HG02870 (cell line): ENCODE results near the gene ZFP37.
A peak's percentile ranks its signal among the peaks of the same experiment; 100 is the strongest.
"Not testable (repeated sequence)": the region's sequence is repeated elsewhere in the genome, so short reads cannot be mapped to it uniquely, and the experiment has no call there.

ENCODE experiments used
- ATAC-seq: cut with Tn5 transposase; IDR thresholded peaks from one replicate; pipeline ENCODE4 v1.9.1; 2021; ENCODE audit warnings: mild to moderate bottlenecking, moderate library complexity; ENCODE audit not compliant: unreplicated experiment

ZFP37 gene

DNA sequence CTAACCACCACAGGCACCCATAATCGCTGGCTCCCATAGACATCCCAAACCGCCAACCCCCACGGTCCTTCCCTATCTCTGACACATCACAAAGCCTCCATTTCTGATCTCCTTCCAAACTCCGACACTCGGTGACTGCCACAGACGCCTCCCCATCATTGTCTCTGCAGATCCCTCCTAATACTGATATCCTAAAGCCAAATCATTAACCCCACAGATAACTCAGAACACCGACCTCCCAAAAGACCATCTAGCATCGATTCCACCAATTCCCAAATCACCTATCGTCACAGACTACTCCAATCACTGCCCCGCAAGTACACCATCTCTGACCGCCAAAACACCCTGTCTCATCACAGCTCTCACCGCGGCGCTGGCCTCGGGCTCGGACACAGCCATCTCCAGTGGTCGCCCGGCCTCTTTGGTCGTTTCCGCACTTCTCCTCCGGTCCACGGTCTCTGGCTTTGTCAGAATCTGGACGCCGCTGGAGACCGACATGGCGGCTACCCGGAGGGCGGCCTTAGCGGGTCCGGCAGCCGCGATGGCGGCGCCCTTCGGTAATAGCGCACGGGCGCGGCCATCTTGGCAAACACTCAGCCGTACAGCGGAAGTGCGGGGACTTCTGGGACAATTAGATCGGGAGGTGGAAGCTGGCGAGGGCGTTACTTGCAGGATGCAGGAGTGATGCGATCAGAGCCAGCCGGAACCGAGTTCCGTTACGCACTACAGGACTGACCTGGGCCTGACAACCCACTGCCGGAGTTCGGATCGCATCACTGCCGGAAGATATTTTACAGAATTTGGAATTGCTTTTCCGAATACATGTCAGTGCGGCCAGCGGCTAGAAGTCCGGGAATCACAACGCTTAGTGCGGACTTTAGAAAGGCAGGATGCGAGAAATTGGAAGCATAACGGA lies at the start of gene ZFP37:
TSS of gene ZFP37 (minus strand) at position 534 of the 916 bp plus-strand sequence. CDS start at position 498, 36 bp downstream.
- peak; percentile 91 for ATAC-seq

DNA sequence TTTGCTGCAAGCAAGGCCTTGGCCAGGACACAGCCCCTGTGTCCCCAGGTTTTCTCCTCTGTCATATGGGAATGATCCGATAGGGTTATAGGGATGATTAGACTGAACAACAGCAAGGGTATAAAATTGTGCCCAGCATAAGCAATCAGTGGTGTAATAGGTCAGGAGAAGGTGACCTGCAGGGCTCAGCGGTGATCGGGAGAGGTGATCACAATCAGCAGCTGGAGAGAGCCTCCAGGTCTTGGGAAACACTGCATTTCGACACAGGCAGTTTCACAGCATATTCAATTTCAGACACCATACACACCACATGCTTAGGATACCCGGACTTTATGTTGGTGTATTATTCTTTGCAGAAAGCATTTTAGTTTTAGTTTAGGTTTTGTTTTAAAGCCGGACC lies 48.8 kb upstream of the ZFP37 start:
- ATAC-seq = not testable (repeated sequence)

DNA sequence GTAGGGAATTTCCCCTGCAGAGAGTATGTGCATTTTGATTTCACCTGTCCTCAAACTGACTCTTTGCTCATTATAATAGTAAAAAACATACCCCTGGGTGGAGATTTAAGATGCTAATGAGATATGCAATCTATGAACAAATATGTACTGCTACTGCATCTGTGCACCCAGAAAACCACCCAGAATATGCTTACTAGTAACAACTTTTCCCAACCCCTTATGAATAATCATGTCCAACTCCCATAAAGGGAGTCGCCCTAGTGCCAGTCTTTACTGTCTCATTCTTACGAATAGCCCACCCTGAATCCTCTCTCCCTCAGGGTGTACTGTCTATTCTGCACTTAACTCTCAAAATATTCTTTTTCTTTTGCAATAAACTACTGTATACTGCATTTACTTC lies 39.0 kb upstream of the ZFP37 start:
- no peak for ATAC-seq

DNA sequence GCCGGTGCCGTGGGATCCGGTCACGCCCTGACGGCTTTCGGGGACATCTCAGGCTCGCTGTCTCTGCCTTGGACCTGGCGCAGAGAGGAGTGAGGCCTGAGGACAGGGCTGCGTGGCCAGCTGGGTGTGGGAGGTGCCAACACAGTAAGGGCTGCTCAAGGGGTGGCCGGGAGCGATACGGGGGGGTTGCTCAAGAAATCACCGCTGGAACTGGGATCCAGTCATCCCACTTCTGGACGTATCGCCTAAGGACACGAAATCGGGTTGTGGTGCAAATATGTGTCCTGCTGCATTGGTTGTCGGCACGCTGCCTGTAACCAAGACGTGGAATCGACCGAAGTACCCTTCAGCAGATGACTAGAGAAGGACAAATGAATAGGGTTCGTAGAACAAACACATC lies 33.4 kb upstream of the ZFP37 start:
- ATAC-seq = not testable (repeated sequence)

DNA sequence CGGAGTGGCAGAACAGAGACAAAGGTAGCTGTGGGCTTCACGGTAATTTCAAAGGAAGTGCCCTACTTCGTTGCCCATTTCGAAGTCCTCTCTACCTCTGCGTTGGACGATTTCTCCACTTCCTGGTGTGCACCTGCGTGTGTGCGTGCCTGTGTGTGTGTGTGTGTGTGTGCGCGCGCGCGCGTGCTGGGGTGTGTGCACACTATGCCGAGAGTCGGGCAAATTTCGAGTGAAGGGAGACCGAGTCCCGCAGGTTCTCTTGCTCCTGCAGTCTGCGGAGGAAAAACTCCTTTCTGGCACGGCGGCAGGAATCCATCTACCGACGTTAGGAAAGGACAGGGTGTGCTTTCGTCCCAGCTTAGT lies 32.6 kb upstream of the ZFP37 start:
- not testable (repeated sequence) for ATAC-seq

DNA sequence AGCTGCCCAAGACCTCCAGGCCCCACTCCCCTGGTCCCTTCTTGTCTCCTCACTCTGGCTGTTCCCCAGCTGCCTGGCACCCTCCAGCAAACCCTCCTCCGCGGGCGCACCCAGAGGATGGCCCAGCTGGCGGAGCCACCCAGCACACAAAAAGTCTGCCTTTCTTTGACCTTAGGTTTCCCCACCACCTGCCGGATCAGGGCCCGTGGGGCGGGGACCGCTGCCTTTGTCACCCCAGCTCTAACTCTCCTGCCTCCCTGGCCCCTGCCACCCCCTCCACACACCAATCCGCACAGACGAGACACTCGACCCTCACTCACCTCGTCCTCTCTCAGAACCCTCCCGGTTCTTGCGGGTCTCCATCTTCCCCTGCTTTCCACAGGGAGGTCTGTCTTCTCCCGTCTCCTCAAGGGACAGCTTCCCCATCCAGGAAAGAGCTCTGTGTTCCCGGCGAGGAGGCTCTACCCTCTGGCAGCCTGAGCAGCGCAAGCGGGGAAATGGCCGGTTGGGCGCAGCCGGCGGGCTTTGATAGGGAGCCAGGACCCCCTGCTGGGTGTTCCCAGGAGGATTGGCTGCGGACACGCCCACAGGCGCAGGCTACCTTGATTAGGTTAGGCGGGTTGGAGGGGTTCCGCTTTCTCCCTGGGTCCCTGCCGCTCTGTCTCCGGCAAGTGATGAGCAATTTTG lies 32.1 kb upstream of the ZFP37 start:
- ATAC-seq = not testable (repeated sequence)

DNA sequence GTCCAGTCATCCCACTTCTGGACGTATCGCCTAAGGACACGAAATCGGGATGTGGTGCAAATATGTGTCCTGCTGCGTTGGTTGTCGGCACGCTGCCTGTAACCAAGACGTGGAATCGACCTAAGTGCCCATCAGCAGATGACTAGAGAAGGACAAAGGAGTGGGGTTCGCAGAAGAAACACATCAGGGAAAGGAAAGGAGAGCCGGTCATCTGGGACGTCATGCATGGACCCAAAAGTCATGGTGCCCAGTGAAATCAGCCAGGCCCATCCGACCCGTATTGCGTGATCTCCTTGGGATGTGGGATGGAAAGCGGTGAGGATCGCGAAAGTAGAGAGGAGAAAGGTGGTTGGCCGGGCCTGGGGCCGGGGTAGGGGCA lies 6.4 kb upstream of the ZFP37 start:
- ATAC-seq = not testable (repeated sequence)

DNA sequence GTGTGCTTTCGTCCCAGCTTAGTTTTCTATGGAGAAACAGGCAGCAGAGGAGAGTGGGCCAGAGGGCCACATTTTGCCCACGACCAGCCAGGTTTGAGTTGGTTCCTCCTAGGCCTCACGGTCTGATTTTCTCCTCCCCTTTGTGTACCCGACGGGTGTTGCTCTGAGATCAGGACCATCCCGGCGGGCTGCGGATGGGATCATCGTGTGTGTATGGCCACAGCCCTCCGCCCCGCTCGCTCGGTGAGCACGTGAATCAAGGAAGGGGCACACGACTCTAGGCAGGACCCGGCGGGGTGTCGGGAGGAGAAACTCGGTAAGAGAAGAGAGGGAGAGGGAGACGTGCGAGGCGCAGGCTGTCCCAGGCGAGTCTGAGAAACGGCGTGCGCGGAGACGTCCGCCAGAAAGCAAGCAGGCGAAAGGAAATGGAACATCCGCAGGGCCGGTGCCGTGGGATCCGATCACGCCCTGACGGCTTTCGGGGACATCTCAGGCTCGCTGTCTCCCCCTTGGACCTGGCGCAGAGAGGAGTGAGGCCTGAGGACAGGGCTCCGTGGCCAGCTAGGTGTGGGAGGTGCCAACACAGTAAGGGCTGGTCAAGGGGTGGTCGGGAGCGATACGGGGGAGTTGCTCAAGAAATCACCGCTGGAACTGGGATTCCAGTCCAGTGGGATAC lies 5.9 kb upstream of the ZFP37 start:
- ATAC-seq = not testable (repeated sequence)

DNA sequence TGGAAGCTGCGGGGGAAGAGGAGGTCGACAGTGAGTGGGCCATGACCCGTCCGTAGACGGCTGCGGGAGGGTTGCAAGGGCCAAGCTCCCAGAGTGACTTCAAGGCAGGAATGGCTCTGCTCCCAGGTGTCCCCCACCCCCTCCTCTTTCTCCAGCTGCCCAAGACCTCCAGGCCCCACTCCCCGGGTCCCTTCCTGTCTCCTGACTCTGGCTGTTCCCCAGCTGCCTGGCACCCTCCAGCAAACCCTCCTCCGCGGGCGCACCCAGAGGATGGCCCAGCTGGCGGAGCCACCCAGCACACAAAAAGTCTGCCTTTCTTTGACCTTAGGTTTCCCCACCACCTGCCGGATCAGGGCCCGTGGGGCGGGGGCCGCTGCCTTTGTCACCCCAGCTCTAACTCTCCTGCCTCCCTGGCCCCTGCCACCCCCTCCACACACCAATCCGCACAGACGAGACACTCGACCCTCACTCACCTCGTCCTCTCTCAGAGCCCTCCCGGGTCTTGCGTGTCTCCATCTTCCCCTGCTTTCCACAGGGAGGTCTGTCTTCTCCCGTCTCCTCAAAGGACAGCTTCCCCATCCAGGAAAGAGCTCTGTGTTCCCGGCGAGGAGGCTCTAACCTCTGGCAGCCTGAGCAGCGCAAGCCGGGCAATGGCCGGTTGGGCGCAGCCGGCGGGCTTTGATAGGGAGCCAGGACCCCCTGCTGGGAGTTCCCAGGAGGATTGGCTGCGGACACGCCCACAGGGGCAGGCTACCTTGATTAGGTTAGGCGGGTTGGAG lies 4.7 kb upstream of the ZFP37 start:
- not testable (repeated sequence) for ATAC-seq

DNA sequence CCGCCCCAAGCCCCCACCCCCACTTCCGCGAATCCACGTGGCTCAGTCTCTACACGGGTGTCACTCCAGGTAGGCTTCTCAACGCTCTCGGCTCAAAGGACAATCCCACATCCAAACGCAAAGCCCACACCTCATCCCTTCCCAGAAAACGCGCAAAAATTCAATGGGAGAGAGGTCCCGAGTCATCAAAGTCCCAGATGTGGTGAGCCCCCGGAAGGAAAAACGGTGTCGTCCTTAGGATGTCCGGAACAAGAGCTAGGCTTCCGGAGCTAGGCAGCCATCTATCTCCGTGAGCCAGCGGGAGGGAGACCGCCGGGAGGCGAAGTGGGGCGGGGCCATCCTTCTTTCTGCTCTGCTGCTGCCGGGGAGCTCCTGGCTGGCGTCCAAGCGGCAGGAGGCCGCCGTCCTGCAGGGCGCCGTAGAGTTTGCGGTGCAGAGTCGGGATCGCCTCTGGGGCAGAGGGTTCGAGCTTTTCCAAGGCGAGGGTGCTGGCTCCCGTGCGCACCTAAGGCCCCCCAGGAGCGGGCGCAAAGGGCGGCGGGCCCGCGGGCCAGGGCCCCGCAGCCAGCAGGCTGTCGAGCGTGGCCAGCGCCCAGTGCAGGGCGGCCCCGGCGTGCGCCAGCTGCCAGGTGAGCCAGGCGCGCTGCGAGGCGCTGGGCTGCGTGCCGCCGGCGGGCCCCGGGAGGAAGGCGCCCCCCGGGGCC lies 3.2 kb upstream of the ZFP37 start:
- ATAC-seq = not testable (repeated sequence)

DNA sequence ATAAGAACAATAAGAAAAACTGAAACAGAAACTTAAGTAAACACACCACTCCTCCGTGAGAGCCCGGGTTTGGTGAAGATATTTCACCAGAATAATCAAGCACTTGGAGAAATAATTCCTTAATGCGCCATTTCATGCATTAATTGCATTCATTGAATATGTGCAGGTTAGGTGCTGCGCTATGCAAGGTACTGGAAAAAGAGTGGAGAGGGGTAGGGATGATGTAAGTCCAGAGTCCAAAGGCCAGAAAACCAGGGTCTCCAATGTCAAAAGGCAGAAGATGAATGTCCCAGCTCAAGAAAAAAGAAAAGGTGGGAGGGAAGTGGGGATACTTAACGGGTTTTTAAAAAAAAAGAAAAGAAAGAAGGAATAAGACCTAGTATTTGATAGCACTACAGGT lies 669 bp upstream of the ZFP37 start:
- no peak for ATAC-seq

DNA sequence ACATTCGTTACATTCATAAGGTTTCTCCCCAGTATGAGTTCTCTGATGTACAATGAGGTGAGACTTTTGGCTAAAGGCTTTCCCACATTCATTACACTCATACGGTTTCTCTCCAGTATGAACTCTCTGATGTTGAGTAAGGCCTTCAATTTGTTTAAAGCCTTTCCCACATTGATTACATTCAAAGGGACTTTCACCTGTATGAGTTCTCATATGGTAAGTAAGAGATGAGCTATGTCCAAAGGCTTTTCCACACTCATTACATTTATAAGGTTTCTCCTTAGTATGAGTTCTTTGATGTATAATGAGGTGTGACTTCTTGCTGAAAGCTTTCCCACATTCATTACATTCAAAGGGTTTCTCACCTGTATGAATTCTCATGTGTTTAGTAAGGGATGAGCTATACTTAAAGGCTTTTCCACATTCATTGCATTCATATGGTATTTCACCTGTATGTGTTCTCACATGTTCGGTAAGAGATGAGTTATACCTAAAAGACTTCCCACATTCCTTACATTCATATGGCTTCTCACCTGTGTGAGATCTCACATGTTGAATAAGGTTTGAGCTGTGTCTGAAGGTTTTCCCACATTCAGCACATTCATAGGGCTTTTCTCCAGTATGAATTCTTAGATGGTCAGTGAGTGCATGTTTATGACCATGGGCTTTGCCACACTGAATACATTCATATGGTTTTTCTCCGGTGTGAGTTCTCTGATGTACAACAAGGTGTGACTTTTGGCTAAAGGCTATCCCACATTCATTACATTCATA lies 13.5 kb downstream of the ZFP37 start:
- ATAC-seq = no peak

DNA sequence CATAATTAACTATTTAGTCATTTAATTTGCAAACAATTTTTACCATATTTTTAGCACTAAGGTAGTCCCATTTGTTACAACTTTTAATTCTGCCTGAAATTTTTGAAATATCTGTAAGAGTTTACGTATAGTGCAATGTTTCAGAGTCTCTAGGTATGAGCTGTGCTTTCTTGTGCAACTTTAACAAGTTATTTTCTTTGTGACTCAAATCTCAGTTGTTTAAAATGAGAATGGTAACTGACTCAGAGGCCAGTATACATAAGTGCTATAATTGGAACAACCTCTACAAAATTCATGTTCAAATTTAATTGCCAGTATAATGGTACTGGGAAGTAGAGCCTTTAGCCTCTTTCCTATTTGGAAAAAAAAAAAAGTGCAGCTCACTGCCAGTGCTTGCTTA lies 30.3 kb downstream of the ZFP37 start:
- ATAC-seq = no peak

DNA sequence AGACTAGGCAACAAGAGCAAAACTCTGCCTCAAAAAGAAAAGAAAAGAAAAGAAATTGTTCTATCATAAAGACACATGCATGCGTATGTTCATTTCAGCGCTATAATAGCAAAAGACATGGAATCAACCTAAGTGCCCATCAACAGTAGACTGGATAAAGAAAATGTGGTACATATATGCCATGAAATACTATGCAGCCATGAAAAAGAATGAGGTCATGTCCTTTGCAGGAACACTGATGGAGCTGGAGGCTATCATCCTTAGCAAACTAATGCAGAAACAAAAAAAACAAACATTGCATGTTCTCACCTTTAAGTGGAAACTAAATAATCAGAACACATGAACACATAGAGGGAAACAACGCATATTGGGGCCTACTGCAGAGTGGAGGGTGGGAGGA lies 38.3 kb downstream of the ZFP37 start:
- no peak for ATAC-seq

DNA sequence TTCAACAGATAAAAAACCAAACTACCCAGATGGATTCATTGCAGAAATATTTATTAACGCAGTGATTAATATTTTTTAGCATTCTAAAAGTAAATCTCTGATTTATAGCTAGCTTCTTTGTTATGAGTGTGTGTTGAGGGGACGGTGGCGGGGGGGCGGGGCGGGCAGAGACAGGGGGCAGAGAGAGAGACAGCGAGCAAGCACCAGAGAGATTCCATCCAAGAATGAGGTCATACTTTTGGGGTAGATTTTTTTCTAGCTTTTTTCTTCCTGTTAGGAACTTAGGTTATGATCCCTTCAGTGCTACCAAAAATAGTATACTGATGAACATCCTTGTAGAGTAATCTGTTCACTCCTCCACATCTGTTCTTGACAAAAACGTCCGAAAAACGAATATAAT lies 44.0 kb downstream of the ZFP37 start:
- no peak for ATAC-seq

DNA sequence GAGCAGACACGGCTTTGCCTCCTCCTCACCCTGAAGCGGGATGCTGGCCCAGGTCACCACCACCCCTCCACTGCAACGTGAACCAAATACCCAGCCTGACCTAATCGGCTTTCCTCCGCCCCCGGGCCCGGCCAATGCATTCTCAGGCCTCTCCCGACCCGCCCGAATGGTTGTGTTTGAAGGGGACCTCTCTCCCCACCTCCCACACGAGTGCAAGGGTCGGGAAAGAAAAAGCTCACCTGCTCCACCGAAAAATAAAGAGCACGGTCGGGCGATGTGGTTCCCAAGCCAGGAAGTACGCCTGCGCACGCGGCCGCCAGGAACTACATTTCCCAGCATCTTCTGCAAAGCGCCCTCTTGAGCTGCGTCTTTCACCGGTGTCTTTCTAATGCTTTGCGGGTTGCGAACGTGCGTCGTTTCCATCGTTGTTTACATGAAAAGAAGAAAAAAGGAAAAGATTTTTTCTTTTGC lies 44.6 kb downstream of the ZFP37 start, which contains the start of gene ZNF883:
TSS of gene ZNF883 (minus strand) at position 282 of the 471 bp plus-strand sequence.
- ATAC-seq = no peak

DNA sequence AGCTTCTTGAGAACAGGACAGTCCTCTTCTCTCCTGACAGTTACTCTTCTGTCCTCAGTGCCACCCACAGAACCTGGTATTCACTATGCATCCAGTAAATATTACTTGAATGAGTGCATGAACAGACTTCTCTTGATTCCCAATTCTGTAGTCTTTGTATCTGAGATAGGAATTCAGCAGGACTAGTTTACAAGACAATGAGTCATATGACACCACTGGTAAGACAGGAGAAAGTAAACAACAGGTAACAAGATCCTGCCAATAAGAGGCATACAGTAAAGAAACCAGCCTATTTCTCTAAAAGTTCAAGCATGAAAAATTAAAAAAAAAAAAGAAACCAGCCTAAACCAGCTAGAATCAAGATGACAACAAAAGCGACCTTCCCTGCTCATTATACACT lies 50.7 kb downstream of the ZFP37 start:
- no peak for ATAC-seq

DNA sequence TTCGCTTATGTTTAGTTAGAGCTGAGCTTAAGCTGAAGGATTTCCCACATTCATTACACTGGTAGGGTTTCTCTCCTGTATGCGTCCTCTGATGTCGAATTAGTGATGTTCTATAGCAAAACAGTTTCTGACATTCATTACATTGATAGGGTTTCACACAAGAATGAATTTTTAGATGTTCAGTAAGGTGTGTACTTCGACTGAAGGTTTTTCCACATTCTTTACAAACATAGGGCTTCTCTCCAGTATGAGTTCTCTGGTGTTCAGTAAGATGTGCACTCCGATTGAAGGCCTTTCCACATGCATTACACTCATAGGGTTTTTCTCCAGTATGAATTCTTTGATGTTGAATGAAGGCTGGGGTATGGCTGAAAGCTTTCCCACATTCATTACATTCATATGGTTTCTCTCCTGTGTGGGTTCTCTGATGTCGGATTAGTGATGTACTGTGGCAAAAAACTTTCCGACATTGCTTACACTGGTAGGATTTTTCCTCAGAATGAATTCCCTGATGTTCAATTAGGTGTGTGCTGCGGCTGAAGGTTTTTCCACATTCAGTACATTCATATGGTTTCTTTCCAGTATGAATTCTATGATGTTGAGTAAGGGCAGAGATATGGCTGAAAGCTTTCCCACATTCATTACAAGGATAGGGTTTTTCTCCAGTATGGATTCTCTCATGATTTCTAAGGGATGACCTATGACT lies 59.1 kb downstream of the ZFP37 start:
- ATAC-seq = no peak
